ENCODE data around the gene C6orf89.

GRCh38 chr6:36860126-36860525, 25.6 kb upstream of the C6orf89 start:
- TF ChIP-seq EZH2 (IDR thresholded peaks at IDR 0.05) (no peak), POLR2AphosphoS5 (IDR thresholded peaks at IDR 0.05; ENCODE audit: borderline replicate concordance, low read depth, low read length) (no peak)

Measured in SK-N-MC (cell line).